IMR-90 (cell line): ENCODE results near the gene KCTD8. TPM values are rescaled to one million over a fixed set of nuclear protein-coding genes. Genes with fewer than 3 reads are reported as not detected.
A peak's percentile ranks its signal among the peaks of the same experiment; 100 is the strongest.

Experiments
- ATAC-seq: fragments of 200-7000 bp; cut with Tn5 transposase; 2 replicates; pipeline ENCODE4 v1.9.1; 2020; ENCODE audit warnings: low read depth, mild to moderate bottlenecking, moderate library complexity
- BruUV-seq: library from RNA; stranded (reverse); fragments of 400-500 nt; replicated peaks from 2 replicates; lab custom pipeline; 2021; lab: Mats Ljungman, UMichigan
- CTCF ChIA-PET: fragments of 300-600 bp; formaldehyde crosslinking; extraction: SDS; loops from one replicate; lab custom pipeline; 2021; ENCODE audit warnings: antibody characterized with exemption; lab: Yijun Ruan, JAX
- POLR2A ChIA-PET: fragments of 300-600 bp; sonication (Branson Sonifier 250); formaldehyde crosslinking; loops from one replicate; lab custom pipeline; 2022; ENCODE audit warnings: antibody characterized with exemption; ENCODE audit not compliant: unreplicated experiment; lab: Charles Lee
- DNase-seq: peaks from one replicate; pipeline ENCODE4 v3.0.0; 2013
- H2AFZ ChIP-seq: replicated peaks from 2 replicates; pipeline ENCODE3; 2013; ENCODE audit warnings: low read length, mild to moderate bottlenecking; ENCODE audit not compliant: poor library complexity
- H2AK5ac ChIP-seq: 2 replicates; pipeline ENCODE4 v1.6.1; 2013; ENCODE audit warnings: low read depth, low read length, inconsistent platforms
- H2AK9ac ChIP-seq: replicated peaks from 2 replicates; pipeline ENCODE3; 2013; ENCODE audit warnings: mild to moderate bottlenecking, low read depth, low read length, moderate library complexity; ENCODE audit not compliant: poor library complexity
- H2BK120ac ChIP-seq: 2 replicates; pipeline ENCODE4 v1.6.1; 2013; ENCODE audit warnings: low read depth, low read length, inconsistent platforms
- H2BK15ac ChIP-seq: 3 replicates; pipeline ENCODE4 v1.6.1; 2013; ENCODE audit warnings: low read depth, low read length, inconsistent platforms
- H2BK20ac ChIP-seq: 2 replicates; pipeline ENCODE4 v1.6.1; 2013; ENCODE audit warnings: low read depth, mild to moderate bottlenecking, inconsistent platforms, low read length, moderate library complexity
- H2BK5ac ChIP-seq: 2 replicates; pipeline ENCODE4 v1.6.1; 2013; ENCODE audit warnings: mild to moderate bottlenecking, low read depth, low read length, inconsistent platforms; ENCODE audit not compliant: poor library complexity, severe bottlenecking
- H3K14ac ChIP-seq: replicated peaks from 2 replicates; pipeline ENCODE4 v1.6.1; 2013; ENCODE audit warnings: low read depth, low read length, inconsistent platforms
- H3K18ac ChIP-seq: 2 replicates; pipeline ENCODE4 v1.6.1; 2013; ENCODE audit warnings: low read depth, low read length, control low read depth
- H3K23ac ChIP-seq: 2 replicates; pipeline ENCODE4 v1.6.1; 2013; ENCODE audit warnings: low read depth, low read length, inconsistent platforms
- H3K27ac ChIP-seq: 2 replicates; pipeline ENCODE4 v1.5.1; 2013; ENCODE audit warnings: mild to moderate bottlenecking, control low read depth, low read length; ENCODE audit not compliant: insufficient read depth
- H3K27me3 ChIP-seq: 2 replicates; pipeline ENCODE4 v1.6.1; 2013; ENCODE audit warnings: low read length; ENCODE audit not compliant: control insufficient read depth, insufficient read depth
- H3K36me3 ChIP-seq: 2 replicates; pipeline ENCODE4 v1.6.1; 2013; ENCODE audit warnings: low read length, mixed read lengths; ENCODE audit not compliant: control insufficient read depth, insufficient read depth
- H3K4ac ChIP-seq: 2 replicates; pipeline ENCODE4 v1.6.1; 2013; ENCODE audit warnings: low read depth, low read length, inconsistent platforms
- H3K4me1 ChIP-seq: 2 replicates; pipeline ENCODE4 v1.6.1; 2013; ENCODE audit warnings: low read length, mixed read lengths; ENCODE audit not compliant: control insufficient read depth, insufficient read depth
- H3K4me2 ChIP-seq: 2 replicates; pipeline ENCODE4 v1.6.1; 2013; ENCODE audit warnings: low read depth, mild to moderate bottlenecking, control low read depth, low read length, moderate library complexity
- H3K4me3 ChIP-seq: 2 replicates; pipeline ENCODE4 v1.5.1; 2013; ENCODE audit warnings: low read depth, mild to moderate bottlenecking, control low read depth, low read length, moderate library complexity; ENCODE audit not compliant: insufficient read depth
- H3K56ac ChIP-seq: 2 replicates; pipeline ENCODE4 v1.6.1; 2013; ENCODE audit warnings: low read length, inconsistent platforms; ENCODE audit not compliant: insufficient read depth; ENCODE audit errors: extremely low read depth
- H3K79me1 ChIP-seq, 2 experiments: 2 replicates each; pipeline ENCODE4 v1.6.1; 2013; ENCODE audit warnings: low read length in 2 of 2, inconsistent platforms in 1 of 2, low read depth in 1 of 2
- H3K9ac ChIP-seq: 2 replicates; pipeline ENCODE4 v1.6.1; 2013; ENCODE audit warnings: low read depth, low read length, control low read depth
- H3K9me1 ChIP-seq: 2 replicates; pipeline ENCODE4 v1.6.1; 2013; ENCODE audit warnings: low read length, inconsistent platforms; ENCODE audit not compliant: insufficient read depth
- H3K9me3 ChIP-seq: 2 replicates; pipeline ENCODE4 v1.6.1; 2013; ENCODE audit warnings: low read length; ENCODE audit not compliant: control insufficient read depth, insufficient read depth
- H4K20me1 ChIP-seq: 2 replicates; pipeline ENCODE4 v1.6.1; 2013; ENCODE audit warnings: low read length, inconsistent platforms; ENCODE audit not compliant: insufficient read depth
- H4K5ac ChIP-seq: 2 replicates; pipeline ENCODE4 v1.6.1; 2013; ENCODE audit warnings: mild to moderate bottlenecking, low read depth, low read length, control low read depth
- H4K8ac ChIP-seq, 2 experiments: 2 replicates each; pipeline ENCODE4 v1.6.1; 2013; ENCODE audit warnings: low read depth in 2 of 2, low read length in 2 of 2, control low read depth in 1 of 2, inconsistent platforms in 1 of 2
- H4K91ac ChIP-seq: 2 replicates; pipeline ENCODE4 v1.6.1; 2013; ENCODE audit warnings: low read depth, low read length, inconsistent platforms; ENCODE audit not compliant: insufficient read depth
- BHLHE40 ChIP-seq: fragments of 150-350 bp; IDR thresholded peaks from 2 replicates; pipeline ENCODE4 v1.6.1; 2016; ENCODE audit warnings: mild to moderate bottlenecking, low read depth, low read length
- CEBPB ChIP-seq: IDR thresholded peaks from 2 replicates; pipeline ENCODE4 v1.6.1; 2012; ENCODE audit warnings: low read depth, low read length, improper control_type of control experiment
- CHD1 ChIP-seq: IDR thresholded peaks from 2 replicates; pipeline ENCODE4 v1.6.1; 2012; ENCODE audit warnings: low read depth, low read length, improper control_type of control experiment
- CTCF ChIP-seq: conservative IDR thresholded peaks from 2 replicates; pipeline ENCODE4 v1.5.1; 2012; ENCODE audit warnings: mild to moderate bottlenecking, low read depth, low read length, improper control_type of control experiment
- ELK1 ChIP-seq: fragments of 150-350 bp; IDR thresholded peaks from 2 replicates; pipeline ENCODE4 v1.6.1; 2016; ENCODE audit warnings: low read depth, mild to moderate bottlenecking, low read length, moderate library complexity, borderline replicate concordance
- FOS ChIP-seq: fragments of 150-350 bp; IDR thresholded peaks from 2 replicates; pipeline ENCODE4 v1.6.1; 2016; ENCODE audit warnings: low read depth, low read length
- MAFK ChIP-seq: IDR thresholded peaks from 2 replicates; pipeline ENCODE4 v1.6.1; 2012; ENCODE audit warnings: low read depth, low read length, improper control_type of control experiment
- MAZ ChIP-seq: IDR thresholded peaks from 2 replicates; pipeline ENCODE4 v1.6.1; 2012; ENCODE audit warnings: low read depth, mild to moderate bottlenecking, low read length, improper control_type of control experiment, moderate library complexity, borderline replicate concordance
- MXI1 ChIP-seq: IDR thresholded peaks from 2 replicates; pipeline ENCODE4 v1.6.1; 2012; ENCODE audit warnings: low read depth, mild to moderate bottlenecking, low read length, moderate library complexity, borderline replicate concordance
- NFE2L2 ChIP-seq: fragments of 150-350 bp; IDR thresholded peaks from 2 replicates; pipeline ENCODE4 v1.6.1; 2016; ENCODE audit warnings: low read depth, mild to moderate bottlenecking, low read length
- POLR2A ChIP-seq: IDR thresholded peaks from 2 replicates; pipeline ENCODE4 v1.6.1; 2012; ENCODE audit warnings: mild to moderate bottlenecking, low read depth, low read length
- RAD21 ChIP-seq: IDR thresholded peaks from 2 replicates; pipeline ENCODE4 v1.6.1; 2012; ENCODE audit warnings: low read length, improper control_type of control experiment
- RCOR1 ChIP-seq: IDR thresholded peaks from 2 replicates; pipeline ENCODE4 v1.6.1; 2012; ENCODE audit warnings: mild to moderate bottlenecking, low read length, improper control_type of control experiment; ENCODE audit not compliant: insufficient replicate concordance
- RFX5 ChIP-seq: IDR thresholded peaks from 2 replicates; pipeline ENCODE4 v1.8.0; 2012; ENCODE audit warnings: low read depth, mild to moderate bottlenecking, low read length, moderate library complexity
- SMC3 ChIP-seq: fragments of 150-350 bp; IDR thresholded peaks from 2 replicates; pipeline ENCODE4 v1.6.1; 2016; ENCODE audit warnings: low read depth, mild to moderate bottlenecking, antibody characterized with exemption, low read length, moderate library complexity
- USF2 ChIP-seq: fragments of 150-350 bp; IDR thresholded peaks from 2 replicates; pipeline ENCODE4 v1.6.1; 2017; ENCODE audit warnings: mild to moderate bottlenecking, antibody characterized with exemption, low read length, low read depth
- WGBS, 2 experiments: methylation state at CpG; one replicate each; pipeline versions ENCODE4 v1.1.5 to v1.1.7; 2013; ENCODE audit warnings: missing lambda C conversion rate in 2 of 2; ENCODE audit not compliant: insufficient read length in 1 of 2; ENCODE audit errors: extremely low coverage in 2 of 2; 5-methylcytosine and 5-hydroxymethylcytosine counted together
- dilution Hi-C: fragments of 300-500 bp; cut with HindIII; formaldehyde crosslinking; loops from one replicate; pipeline ENCODE4 v1.14.3; 2018; ENCODE audit warnings: low sequenced_read_pairs; ENCODE audit not compliant: unreplicated experiment
- in situ Hi-C: fragments of 300-500 bp; cut with MboI; formaldehyde crosslinking; loops from 3 replicates; pipeline ENCODE4 v1.14.3; 2019; ENCODE audit warnings: low sequenced_read_pairs, inconsistent platforms, mixed read lengths
- intact Hi-C: fragments of 100-400 bp; cut with micrococcal nuclease; formaldehyde crosslinking; loops from 2 replicates; pipeline ENCODE4 v1.10.0; 2022
- polyA plus RNA-seq, 3 experiments: library from polyadenylated mRNA; depleted of rRNA; stranded (reverse); fragments of >200 nt; gene quantifications; 2 replicates each; pipeline ENCODE4 v1.2.3, GENCODE V29; 2012; ENCODE audit warnings: low replicate concordance in 1 of 3
- total RNA-seq: library from RNA; depleted of rRNA; stranded (reverse); fragments of >200 nt; gene quantifications from 2 replicates; pipeline ENCODE4 v1.2.3, GENCODE V29; 2012

Gene KCTD8
- total and polyA plus RNA-seq, 2 of the 4 experiments (the other 2 are of a cell fraction): 0.03 TPM; not detected in 1

- H4K8ac ChIP-seq: no peak overlapping the region
- no peaks in the 10 kb centered on the region for H3K27me3 ChIP-seq
- H3K18ac ChIP-seq: no peak overlapping the region
- no peak overlapping the region for H3K4ac ChIP-seq
- H2AK9ac ChIP-seq: peak overlapping the region; percentile 39
- CTCF ChIA-PET: no interaction called here
- TF ChIP-seq POLR2A (no peak), RFX5 (no peak), MAZ (no peak), BHLHE40 (no peak), ELK1 (no peak), CEBPB (no peak), CTCF (no peak), USF2 (no peak), RAD21 (no peak), FOS (no peak), MAFK (no peak), CHD1 (no peak), SMC3 (no peak), NFE2L2 (no peak), MXI1 (no peak), RCOR1 (no peak)
- H3K9me1 ChIP-seq: no peaks in the 10 kb centered on the region
- intact Hi-C loops (no loop called here), in situ Hi-C loops (no loop called here), dilution Hi-C loops (no loop called here)
- DNase-seq (no peak), ATAC-seq (no peak)
- no peaks in the 10 kb centered on the region for H4K20me1 ChIP-seq
- H3K9ac ChIP-seq: no peak overlapping the region
- no peak overlapping the region for H2BK120ac ChIP-seq
- H4K5ac ChIP-seq: no peak overlapping the region
- no peak overlapping the region for H2AFZ ChIP-seq
- H3K4me2 ChIP-seq: no peak overlapping the region
- no peaks in the 10 kb centered on the region for H3K4me1 ChIP-seq
- H3K23ac ChIP-seq: no peak overlapping the region
- no peaks in the 10 kb centered on the region for H3K79me1 ChIP-seq
- no TSS peak for BruUV-seq
- WGBS, 2 experiments: 60% methylated on average over 1 of the region's 1 CpG; no CpG with 5 or more reads in 1 of the 2 experiments
- H3K56ac ChIP-seq: no peak overlapping the region
- no peak overlapping the region for H3K27ac ChIP-seq
- H3K36me3 ChIP-seq: no peaks in the 10 kb centered on the region
- no peak overlapping the region for H4K91ac ChIP-seq
- H2AK5ac ChIP-seq: no peak overlapping the region
- peaks cover 5% of the 10 kb centered on the region; the same call in 1 of the 2 replicates for H3K9me3 ChIP-seq
- no peak overlapping the region for H3K4me3 ChIP-seq
- H2BK15ac ChIP-seq: no peak overlapping the region
- POLR2A ChIA-PET: no interaction called here
- no peak overlapping the region for H2BK5ac ChIP-seq
- H3K14ac ChIP-seq: no peak overlapping the region
- H2BK20ac ChIP-seq: no peak overlapping the region
Observed at GRCh38 chr4:44196796-44197195, 251.8 kb downstream of the KCTD8 start.
